ENCODE measurements around the gene WNT7A. TPM values are rescaled to one million over a fixed set of nuclear protein-coding genes. Genes with fewer than 3 reads are reported as not detected.

WNT7A gene
- total RNA-seq, 6 donors from 2014 or later, result 1.0 to 12.2 (median 6.8) TPM

- DNase-seq (no peak), ATAC-seq (ENCODE audit: low FRiP score in 2 of 2) (no peak)
- Histone ChIP-seq H3K4me1 (no peaks in the 10 kb centered on the region), H3K27ac (no peak overlapping the region), H3K4me3 (no peak overlapping the region), H3K9me3 (no peaks in the 10 kb centered on the region), H3K36me3 (no peaks in the 10 kb centered on the region), H3K27me3 (no peaks in the 10 kb centered on the region)
- TF ChIP-seq EP300 (IDR thresholded peaks at IDR 0.05) (no peak), POLR2A (IDR thresholded peaks at IDR 0.05) (no peak), POLR2AphosphoS5 (IDR thresholded peaks at IDR 0.05) (no peak), CTCF (IDR thresholded peaks at IDR 0.05) (no peak)
These were observed 47.7 kb downstream of the WNT7A start for GRCh38 chr3:13832130-13832529.

GRCh38 chr3:13831386-13831996, 48.4 kb downstream of the WNT7A start:
- H3K4me3 ChIP-seq, result no peak overlapping the region
- 81 to 90% methylated on average over 7 to 8 of the region's 8 CpGs for WGBS, 2 donors
- no peaks in the 10 kb centered on the region for H3K36me3 ChIP-seq

GRCh38 chr3:13829311-13829710, 50.6 kb downstream of the WNT7A start:
- DNase-seq, result no peak
- WGBS, 2 donors, result 87 to 90% methylated on average over 11 of the region's 11 CpGs
- H3K27ac ChIP-seq, result no peak overlapping the region
- TF ChIP-seq CTCF (IDR thresholded peaks at IDR 0.05) (no peak), POLR2AphosphoS5 (IDR thresholded peaks at IDR 0.05) (no peak), EP300 (IDR thresholded peaks at IDR 0.05) (no peak), POLR2A (IDR thresholded peaks at IDR 0.05) (no peak)
- no peaks in the 10 kb centered on the region for H3K9me3 ChIP-seq
- no peaks in the 10 kb centered on the region for H3K27me3 ChIP-seq
- no peaks in the 10 kb centered on the region for H3K4me1 ChIP-seq
- ATAC-seq (ENCODE audit: low FRiP score in 2 of 2), result no peak
- H3K36me3 ChIP-seq, result no peaks in the 10 kb centered on the region
- no peak overlapping the region for H3K4me3 ChIP-seq

More at GRCh38 chr3:13831386-13831996, 48.4 kb downstream of the WNT7A start:
- H3K27me3 ChIP-seq, result no peaks in the 10 kb centered on the region
- TF ChIP-seq CTCF (IDR thresholded peaks at IDR 0.05), result no peak
- no peak for TF ChIP-seq POLR2AphosphoS5 (IDR thresholded peaks at IDR 0.05)
- TF ChIP-seq POLR2A (IDR thresholded peaks at IDR 0.05), result no peak
- no peak for TF ChIP-seq EP300 (IDR thresholded peaks at IDR 0.05)
- H3K4me1 ChIP-seq, result no peaks in the 10 kb centered on the region
- no peak for DNase-seq
- no peak for ATAC-seq (ENCODE audit: low FRiP score in 2 of 2)
- H3K27ac ChIP-seq, result no peak overlapping the region
- H3K9me3 ChIP-seq, result no peaks in the 10 kb centered on the region

GRCh38 chr3:13828501-13829265, 51.2 kb downstream of the WNT7A start:
- WGBS, 2 donors, result 86 to 93% methylated on average over 8 to 9 of the region's 9 CpGs
- Histone ChIP-seq H3K36me3 (no peaks in the 10 kb centered on the region), H3K4me3 (no peak overlapping the region), H3K9me3 (no peaks in the 10 kb centered on the region), H3K27ac (no peak overlapping the region), H3K27me3 (no peaks in the 10 kb centered on the region), H3K4me1 (no peaks in the 10 kb centered on the region)
- DNase-seq, result no peak
- no peak for TF ChIP-seq EP300 (IDR thresholded peaks at IDR 0.05)
- TF ChIP-seq POLR2A (IDR thresholded peaks at IDR 0.05), result no peak
- TF ChIP-seq POLR2AphosphoS5 (IDR thresholded peaks at IDR 0.05), result no peak
- TF ChIP-seq CTCF (IDR thresholded peaks at IDR 0.05), result no peak
- no peak for ATAC-seq (ENCODE audit: low FRiP score in 2 of 2)

Data from upper lobe of left lung (tissue), 6 donors.